K562 (cell line): ENCODE measurements around the gene PRR5. TPM values are rescaled to one million over a fixed set of nuclear protein-coding genes. Genes with fewer than 3 reads are reported as not detected.

Experiments
- ASH1L ChIP-seq: fragments of 450-650 bp; IDR thresholded peaks from 2 replicates; pipeline ENCODE4 v1.6.1; 2018; ENCODE audit warnings: borderline replicate concordance, mild to moderate bottlenecking, low read depth; ENCODE audit not compliant: partially characterized antibody
- ATF1 ChIP-seq, 2 experiments: fragments of 450-650 bp in 1 of 2; IDR thresholded peaks; 2 replicates each; pipeline ENCODE4 v1.6.1; 2016; ENCODE audit warnings: missing compliant biosample characterization in 1 of 2, missing genetic modification characterization in 1 of 2
- C11orf30 ChIP-seq: fragments of 450-650 bp; IDR thresholded peaks from 2 replicates; pipeline ENCODE4 v1.6.1; 2016; ENCODE audit warnings: low read depth, mild to moderate bottlenecking
- CCNT2 ChIP-seq: IDR thresholded peaks from 2 replicates; pipeline ENCODE4 v1.6.1; 2011; ENCODE audit warnings: borderline replicate concordance, low read depth, mild to moderate bottlenecking, moderate library complexity, mixed read lengths, low read length; ENCODE audit not compliant: insufficient read length; ENCODE audit errors: extremely low read depth
- ELK1 ChIP-seq: sonication (generic); formaldehyde crosslinking; IDR thresholded peaks from 2 replicates; pipeline ENCODE4 v1.8.1; 2022; ENCODE audit warnings: missing genetic modification reagents
- GABPB1 ChIP-seq: sonication (generic); formaldehyde crosslinking; IDR thresholded peaks from 2 replicates; pipeline ENCODE4 v1.8.0; 2022; ENCODE audit warnings: mild to moderate bottlenecking, missing genetic modification reagents
- GATAD2A ChIP-seq: fragments of 450-650 bp; IDR thresholded peaks from 2 replicates; pipeline ENCODE4 v1.6.1; 2017
- HDAC2 ChIP-seq: fragments of 450-650 bp; IDR thresholded peaks from 2 replicates; pipeline ENCODE4 v1.6.1; 2016; ENCODE audit warnings: mild to moderate bottlenecking
- HLTF ChIP-seq: fragments of 450-650 bp; IDR thresholded peaks from 2 replicates; pipeline ENCODE4 v1.6.1; 2016
- ID3 ChIP-seq, 2 experiments: fragments of 250-450 bp in 1 of 2; fragments of 450-650 bp in 1 of 2; sonication (Bioruptor Pico) in 1 of 2; IDR thresholded peaks; 2 replicates each; pipeline versions ENCODE4 v1.6.1 to v1.8.0; 2016 to 2021; ENCODE audit warnings: mild to moderate bottlenecking in 2 of 2, moderate library complexity in 2 of 2, missing compliant biosample characterization in 1 of 2, missing genetic modification characterization in 1 of 2
- KLF16 ChIP-seq: IDR thresholded peaks from 2 replicates; pipeline ENCODE4 v1.6.1; 2016; ENCODE audit warnings: antibody characterized with exemption
- MAZ ChIP-seq, 2 experiments: fragments of 450-650 bp in 1 of 2; sonication (generic) in 1 of 2; formaldehyde crosslinking; IDR thresholded peaks in 1 of 2; conservative IDR thresholded peaks in 1 of 2; 2 replicates each; pipeline versions ENCODE4 v1.4.0 to v1.5.0; 2020; ENCODE audit warnings: mild to moderate bottlenecking in 1 of 2, missing genetic modification reagents in 1 of 2
- MYC ChIP-seq, 2 experiments: fragments of 250-450 bp in 1 of 2; sonication (Bioruptor Pico) in 1 of 2; IDR thresholded peaks; 2 replicates each; pipeline versions ENCODE4 v1.5.1 to v1.6.1; 2012 to 2021; ENCODE audit warnings: low read depth in 2 of 2, borderline replicate concordance in 1 of 2, improper control_type of control experiment in 1 of 2, low read length in 1 of 2, mild to moderate bottlenecking in 1 of 2, moderate library complexity in 1 of 2
- NFE2L1 ChIP-seq: fragments of 450-650 bp; IDR thresholded peaks from 2 replicates; pipeline ENCODE4 v1.6.1; 2016; ENCODE audit warnings: missing genetic modification characterization, low read depth, mild to moderate bottlenecking, missing compliant biosample characterization, moderate library complexity, borderline replicate concordance
- PHF21A ChIP-seq: fragments of 450-650 bp; IDR thresholded peaks from 2 replicates; pipeline ENCODE4 v1.6.1; 2017; ENCODE audit warnings: low read depth, borderline replicate concordance
- SMAD1 ChIP-seq: fragments of 150-350 bp; IDR thresholded peaks from 2 replicates; pipeline ENCODE4 v1.6.1; 2014; ENCODE audit warnings: low read length, low read depth; ENCODE audit not compliant: partially characterized antibody
- SMARCE1 ChIP-seq: fragments of 450-650 bp; IDR thresholded peaks from 2 replicates; pipeline ENCODE4 v1.7.1; 2016; ENCODE audit warnings: mild to moderate bottlenecking
- TAL1 ChIP-seq: fragments of 450-650 bp; IDR thresholded peaks from 2 replicates; pipeline ENCODE4 v1.6.1; 2016; ENCODE audit warnings: mild to moderate bottlenecking
- polyA plus RNA-seq, 8 experiments: library from polyadenylated mRNA; depleted of rRNA in 4 of 8; stranded (reverse) in 5 of 8; unstranded in 3 of 8; fragments of >200 nt; fragmentation: Nextera tagmentation in 2 of 8; fragmentation: Illumina TruSeq in 1 of 8; extraction: Ambion mirVana in 2 of 8; extraction: Trizol in 1 of 8; gene quantifications; 2 replicates each; pipeline versions ENCODE4 v1.2.1 to v1.2.3, GENCODE V29; 2011 to 2014; ENCODE audit warnings: inconsistent platforms in 1 of 8, missing spikeins in 1 of 8
- total RNA-seq, 7 experiments: library from RNA; depleted of rRNA in 6 of 7; stranded (reverse); fragments of >200 nt in 6 of 7; fragmentation: Illumina TruSeq in 2 of 7; extraction: Trizol in 2 of 7; gene quantifications; 2 replicates each; pipeline versions ENCODE4 v1.2.1 to v1.2.3, GENCODE V29; 2011 to 2021; ENCODE audit warnings: low replicate concordance in 1 of 7
- TF ChIP-seq, protein P1 (sequence below): fragments of 450-650 bp; formaldehyde crosslinking; IDR thresholded peaks from 2 replicates; pipeline ENCODE4 v1.4.0; 2022; ENCODE audit warnings: missing genetic modification characterization
- TF ChIP-seq, protein P2 (sequence below): fragments of 250-450 bp; sonication (Bioruptor Pico); IDR thresholded peaks from 2 replicates; pipeline ENCODE4 v1.4.0; 2020; ENCODE audit warnings: mild to moderate bottlenecking, moderate library complexity

Gene PRR5
- total and polyA plus RNA-seq, 9 of the 15 experiments (the other 6 are each of a cell fraction or from before 2014, with no cell fraction given), result 0.13 to 21.0 (median 7.5) TPM

GRCh38 chr22:44676441-44677352, 25.3 kb upstream of the PRR5 start (continued):
- TF ChIP-seq, protein P1, sequence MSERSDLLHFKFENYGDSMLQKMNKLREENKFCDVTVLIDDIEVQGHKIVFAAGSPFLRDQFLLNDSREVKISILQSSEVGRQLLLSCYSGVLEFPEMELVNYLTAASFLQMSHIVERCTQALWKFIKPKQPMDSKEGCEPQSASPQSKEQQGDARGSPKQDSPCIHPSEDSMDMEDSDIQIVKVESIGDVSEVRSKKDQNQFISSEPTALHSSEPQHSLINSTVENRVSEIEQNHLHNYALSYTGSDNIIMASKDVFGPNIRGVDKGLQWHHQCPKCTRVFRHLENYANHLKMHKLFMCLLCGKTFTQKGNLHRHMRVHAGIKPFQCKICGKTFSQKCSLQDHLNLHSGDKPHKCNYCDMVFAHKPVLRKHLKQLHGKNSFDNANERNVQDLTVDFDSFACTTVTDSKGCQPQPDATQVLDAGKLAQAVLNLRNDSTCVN (CRISPR knock-in tag), result no peak
- peak; percentile 50 for TF ChIP-seq SMAD1
- peak; percentile 46; the same call in 1 of the 2 replicates for TF ChIP-seq GATAD2A
- TF ChIP-seq TAL1, result peak; percentile 96
- TF ChIP-seq NFE2L1, result peak; percentile 88
- peak; percentile 97 for TF ChIP-seq KLF16
- TF ChIP-seq CCNT2, result peak; percentile 98
- TF ChIP-seq ELK1, result no peak
- TF ChIP-seq MYC (IDR thresholded peaks at IDR 0.05; ENCODE audit: low read depth, low read length), result peak; percentile 64; the same call in 1 of the 2 replicates
- TF ChIP-seq MYC (CRISPR knock-in tag; IDR thresholded peaks at IDR 0.05; ENCODE audit: borderline replicate concordance, low read depth), result no peak; the same call in 1 of the 2 replicates
- no peak for TF ChIP-seq ATF1 (CRISPR knock-in tag; IDR thresholded peaks at IDR 0.05)
- TF ChIP-seq ATF1 (tag; IDR thresholded peaks at IDR 0.05), result peak; percentile 43
- TF ChIP-seq C11orf30, result peak; percentile 96
- TF ChIP-seq HLTF, result peak; percentile 13; the same call in 1 of the 2 replicates
- peak; percentile 93 for TF ChIP-seq SMARCE1
- peak; percentile 66 for TF ChIP-seq ASH1L
- TF ChIP-seq MAZ (CRISPR knock-in tag; conservative IDR thresholded peaks at IDR 0.05 in 1 of 2, IDR thresholded peaks at IDR 0.05 in 1 of 2), result peak; percentile 70 to 84
- TF ChIP-seq GABPB1 (CRISPR knock-in tag), result peak; percentile 48; the same call in 1 of the 2 replicates
- TF ChIP-seq, protein P2, sequence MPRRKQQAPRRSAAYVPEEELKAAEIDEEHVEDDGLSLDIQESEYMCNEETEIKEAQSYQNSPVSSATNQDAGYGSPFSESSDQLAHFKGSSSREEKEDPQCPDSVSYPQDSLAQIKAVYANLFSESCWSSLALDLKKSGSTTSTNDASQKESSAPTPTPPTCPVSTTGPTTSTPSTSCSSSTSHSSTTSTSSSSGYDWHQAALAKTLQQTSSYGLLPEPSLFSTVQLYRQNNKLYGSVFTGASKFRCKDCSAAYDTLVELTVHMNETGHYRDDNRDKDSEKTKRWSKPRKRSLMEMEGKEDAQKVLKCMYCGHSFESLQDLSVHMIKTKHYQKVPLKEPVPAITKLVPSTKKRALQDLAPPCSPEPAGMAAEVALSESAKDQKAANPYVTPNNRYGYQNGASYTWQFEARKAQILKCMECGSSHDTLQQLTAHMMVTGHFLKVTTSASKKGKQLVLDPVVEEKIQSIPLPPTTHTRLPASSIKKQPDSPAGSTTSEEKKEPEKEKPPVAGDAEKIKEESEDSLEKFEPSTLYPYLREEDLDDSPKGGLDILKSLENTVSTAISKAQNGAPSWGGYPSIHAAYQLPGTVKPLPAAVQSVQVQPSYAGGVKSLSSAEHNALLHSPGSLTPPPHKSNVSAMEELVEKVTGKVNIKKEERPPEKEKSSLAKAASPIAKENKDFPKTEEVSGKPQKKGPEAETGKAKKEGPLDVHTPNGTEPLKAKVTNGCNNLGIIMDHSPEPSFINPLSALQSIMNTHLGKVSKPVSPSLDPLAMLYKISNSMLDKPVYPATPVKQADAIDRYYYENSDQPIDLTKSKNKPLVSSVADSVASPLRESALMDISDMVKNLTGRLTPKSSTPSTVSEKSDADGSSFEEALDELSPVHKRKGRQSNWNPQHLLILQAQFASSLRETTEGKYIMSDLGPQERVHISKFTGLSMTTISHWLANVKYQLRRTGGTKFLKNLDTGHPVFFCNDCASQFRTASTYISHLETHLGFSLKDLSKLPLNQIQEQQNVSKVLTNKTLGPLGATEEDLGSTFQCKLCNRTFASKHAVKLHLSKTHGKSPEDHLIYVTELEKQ (CRISPR knock-in tag), result no peak
- peak; percentile 91 for TF ChIP-seq HDAC2
- peak; percentile 52; the same call in 1 of the 2 replicates for TF ChIP-seq PHF21A
- TF ChIP-seq ID3 (CRISPR knock-in tag; IDR thresholded peaks at IDR 0.05), result no peak
- TF ChIP-seq ID3 (tag; IDR thresholded peaks at IDR 0.05), result peak; percentile 74; the same call in 1 of the 2 replicates
